ENCODE measurements around the gene SFI1.

- TF ChIP-seq POLR2A (IDR thresholded peaks at IDR 0.05; ENCODE audit: low read depth) (no peak), CTCF (IDR thresholded peaks at IDR 0.05) (no peak), POLR2AphosphoS5 (IDR thresholded peaks at IDR 0.05) (no peak)
Measured at GRCh38 chr22:31477329-31477728, 19.0 kb upstream of the SFI1 start.
